Nephron progenitor cell (in vitro differentiated cells): Measurements from ENCODE around the gene MKRN1.

ENCODE experiments used
- DNase-seq: peaks from one replicate; pipeline ENCODE4 v3.0.0; 2021
- H3K27ac Mint-ChIP-seq: 2 replicates; pipeline ENCODE4 v1.8.0; 2021; ENCODE audit warnings: mild to moderate bottlenecking, moderate library complexity, mixed read lengths
- H3K27me3 Mint-ChIP-seq: 2 replicates; pipeline ENCODE4 v1.8.0; 2021; ENCODE audit warnings: mild to moderate bottlenecking, low read depth, mixed read lengths; ENCODE audit not compliant: poor library complexity
- H3K36me3 Mint-ChIP-seq: 2 replicates; pipeline ENCODE4 v1.8.0; 2021; ENCODE audit warnings: low read depth, mixed read lengths
- H3K4me1 Mint-ChIP-seq: 2 replicates; pipeline ENCODE4 v1.8.0; 2021; ENCODE audit warnings: mixed read lengths
- H3K4me3 Mint-ChIP-seq: 2 replicates; pipeline ENCODE4 v1.8.0; 2021; ENCODE audit warnings: mild to moderate bottlenecking, moderate library complexity, mixed read lengths
- H3K9me3 Mint-ChIP-seq: 2 replicates; pipeline ENCODE4 v1.8.0; 2021; ENCODE audit warnings: mild to moderate bottlenecking, moderate library complexity, mixed read lengths
- CTCF ChIP-seq: fragments of 200-600 bp; sonication (generic); IDR thresholded peaks from 2 replicates; pipeline ENCODE4 v1.5.0; 2021; ENCODE audit warnings: antibody characterized with exemption

MKRN1 gene

GRCh38 chr7:140479062-140479738 is at the start of gene MKRN1:
MKRN1 (minus strand) TSS chr7:140479505; CDS start chr7:140479344, 161 bp downstream.
- peaks cover 5% of the 10 kb centered on the region for H3K27me3 Mint-ChIP-seq
- peak within 1 kb of the TSS; percentile 98 for H3K4me3 Mint-ChIP-seq
- H3K27ac Mint-ChIP-seq: peak within 1 kb of the TSS; percentile 98
- DNase-seq: peak; percentile 93
- H3K4me1 Mint-ChIP-seq: peaks cover 29% of the 10 kb centered on the region
- no peaks in the 10 kb centered on the region for H3K36me3 Mint-ChIP-seq
- TF ChIP-seq CTCF: no peak
- no peaks in the 10 kb centered on the region for H3K9me3 Mint-ChIP-seq

DNA sequence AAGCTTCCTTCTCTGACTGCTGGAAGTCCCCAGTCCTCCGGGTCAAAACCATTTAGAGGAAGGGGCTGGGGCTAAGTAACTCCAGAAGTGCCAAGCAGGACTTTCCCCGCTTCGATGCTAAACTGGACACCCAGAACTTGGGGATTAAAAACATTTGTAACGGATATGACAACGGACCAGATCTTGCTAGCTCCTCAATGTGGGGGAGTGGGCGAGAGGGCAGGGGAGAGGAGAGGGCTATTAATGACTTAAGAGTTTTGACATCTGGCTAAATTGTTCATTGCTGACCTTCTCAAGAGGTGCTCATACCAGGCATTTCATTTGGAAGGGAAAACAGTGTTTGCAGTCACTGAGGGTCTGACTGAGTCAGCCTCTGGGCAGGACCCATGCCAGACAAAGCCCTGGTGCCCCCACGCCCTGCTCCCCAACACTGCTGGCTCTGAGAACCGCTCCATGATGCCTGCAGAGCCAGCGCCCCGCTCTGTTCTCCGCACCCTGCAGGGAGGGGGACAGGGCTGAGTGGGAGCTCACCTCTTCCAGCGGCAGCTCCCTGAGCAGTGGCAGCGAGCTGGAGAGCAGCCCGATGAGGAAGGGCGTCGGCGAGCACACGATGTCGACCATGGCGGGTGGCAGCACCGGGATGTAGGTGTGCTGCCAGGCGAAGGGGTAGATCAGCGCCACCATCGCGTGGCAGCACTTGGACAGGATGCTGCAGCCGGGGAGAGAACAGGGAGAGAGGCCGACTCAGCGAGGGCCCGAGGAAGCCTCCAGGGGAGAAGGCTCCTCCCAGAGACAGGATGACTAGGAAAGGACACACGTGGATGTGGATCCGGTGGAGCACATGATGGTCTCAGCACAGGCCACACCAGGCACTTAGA is 47.7 kb upstream of the MKRN1 start:
- H3K4me3 Mint-ChIP-seq: no peak overlapping the region
- H3K9me3 Mint-ChIP-seq: peaks cover 4% of the 10 kb centered on the region
- no peaks in the 10 kb centered on the region for H3K27me3 Mint-ChIP-seq
- peaks cover 61% of the 10 kb centered on the region for H3K36me3 Mint-ChIP-seq
- peaks cover 28% of the 10 kb centered on the region for H3K4me1 Mint-ChIP-seq
- no peak for DNase-seq
- TF ChIP-seq CTCF: no peak
- peak overlapping the region; percentile 85 for H3K27ac Mint-ChIP-seq

DNA sequence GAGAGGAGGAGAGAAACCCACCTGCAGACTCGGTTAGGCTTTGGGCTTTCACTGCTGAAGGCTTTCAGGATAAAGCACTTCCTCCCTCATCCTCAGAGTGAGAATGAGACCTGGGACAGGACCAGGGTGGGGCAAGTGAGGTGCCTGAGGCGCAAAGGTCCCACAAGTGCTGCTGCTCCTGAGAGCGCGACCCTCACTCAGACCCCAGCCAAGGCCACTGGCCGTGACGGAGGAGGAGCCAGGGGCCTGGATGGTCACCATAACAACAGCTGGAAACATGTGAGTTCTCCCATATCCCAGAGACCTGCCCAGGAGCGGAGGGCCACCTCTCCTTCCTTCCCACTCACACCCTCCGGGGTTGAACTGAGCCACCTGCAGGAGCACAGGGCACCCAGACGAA is 46.9 kb upstream of the MKRN1 start:
- Mint-ChIP-seq H3K27me3 (no peaks in the 10 kb centered on the region), H3K27ac (peak overlapping the region; percentile 85), H3K4me3 (no peak overlapping the region), H3K9me3 (peaks cover 2% of the 10 kb centered on the region), H3K4me1 (peaks cover 31% of the 10 kb centered on the region), H3K36me3 (peaks cover 62% of the 10 kb centered on the region)
- DNase-seq: peak; percentile 62
- TF ChIP-seq CTCF: no peak

- Mint-ChIP-seq H3K36me3 (peaks cover 60% of the 10 kb centered on the region), H3K9me3 (no peaks in the 10 kb centered on the region), H3K27ac (peak overlapping the region; percentile 85), H3K4me1 (peaks cover 34% of the 10 kb centered on the region), H3K27me3 (no peaks in the 10 kb centered on the region), H3K4me3 (no peak overlapping the region)
- no peak for TF ChIP-seq CTCF
- no peak for DNase-seq
Measured at GRCh38 chr7:140525743-140526142, 46.4 kb upstream of the MKRN1 start.

DNA sequence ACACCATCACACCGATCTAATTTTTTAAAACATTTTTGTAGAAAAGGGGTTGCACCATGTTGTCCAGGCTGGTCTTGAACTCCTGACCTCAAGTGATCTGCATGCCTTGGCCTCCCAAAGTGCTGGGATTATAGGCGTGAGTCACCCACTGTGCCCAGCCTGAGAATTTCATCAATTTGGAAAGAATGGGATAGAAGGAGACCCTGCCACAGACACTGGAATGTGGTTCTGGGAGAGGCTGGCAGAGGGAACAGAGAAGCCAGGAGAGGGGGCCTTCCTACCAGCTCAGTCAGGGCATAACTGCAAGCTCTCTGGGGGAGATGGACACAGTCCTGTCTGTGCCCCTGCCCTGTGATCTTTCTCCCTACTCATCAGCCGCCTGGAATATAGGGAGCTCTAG is 42.1 kb upstream of the MKRN1 start:
- no peak for TF ChIP-seq CTCF
- Mint-ChIP-seq H3K27ac (peak overlapping the region; percentile 84), H3K4me3 (peak overlapping the region; percentile 41)

More for the DNA sequence above, 42.1 kb upstream of the MKRN1 start:
- Mint-ChIP-seq H3K4me1 (peaks cover 48% of the 10 kb centered on the region), H3K36me3 (peaks cover 36% of the 10 kb centered on the region), H3K27me3 (no peaks in the 10 kb centered on the region), H3K9me3 (no peaks in the 10 kb centered on the region)
- no peak for DNase-seq
